PFSK-1 (cell line): ENCODE results near the gene MALAT1.

Experiments used
- FOXP2 ChIP-seq: optimal IDR thresholded peaks from 2 replicates; pipeline ENCODE3; 2011; ENCODE audit warnings: borderline replicate concordance, control low read depth, inconsistent platforms; ENCODE audit not compliant: insufficient read depth; ENCODE audit errors: extremely low read length, extremely low read depth
- POLR2AphosphoS5 ChIP-seq: IDR thresholded peaks from 2 replicates; pipeline ENCODE4 v1.6.1; 2012; ENCODE audit warnings: low read depth, mild to moderate bottlenecking, control low read depth, low read length, moderate library complexity
- REST ChIP-seq, 2 experiments: IDR thresholded peaks; 2 replicates each; pipeline versions ENCODE4 v1.6.1 to v1.8.0; 2011 to 2012; ENCODE audit warnings: low read depth in 2 of 2, low read length in 2 of 2, control low read depth in 1 of 2, inconsistent platforms in 1 of 2, mild to moderate bottlenecking in 1 of 2, moderate library complexity in 1 of 2; ENCODE audit not compliant: insufficient read depth in 1 of 2
- SIN3A ChIP-seq: IDR thresholded peaks from 2 replicates; pipeline ENCODE4 v1.6.1; 2012; ENCODE audit warnings: mild to moderate bottlenecking, low read length, moderate library complexity, borderline replicate concordance; ENCODE audit not compliant: insufficient read depth
- TAF1 ChIP-seq: IDR thresholded peaks from 2 replicates; pipeline ENCODE4 v1.6.1; 2012; ENCODE audit warnings: low read length, control low read depth, borderline replicate concordance; ENCODE audit not compliant: insufficient read depth

The MALAT1 gene

GRCh38 chr11:65492387-65492636, 6.5 kb upstream of the MALAT1 start:
- TF ChIP-seq FOXP2 = no peak
- TF ChIP-seq REST (IDR thresholded peaks at IDR 0.05; ENCODE audit: insufficient read depth in 1 of 2, low read depth in 2 of 2, low read length in 2 of 2) = no peak
- TF ChIP-seq POLR2AphosphoS5 = no peak
- TF ChIP-seq SIN3A = no peak
- TF ChIP-seq TAF1 = no peak

GRCh38 chr11:65492637-65493366, 6.0 kb upstream of the MALAT1 start:
- TF ChIP-seq REST (IDR thresholded peaks at IDR 0.05; ENCODE audit: insufficient read depth in 1 of 2, low read depth in 2 of 2, low read length in 2 of 2) = no peak
- TF ChIP-seq POLR2AphosphoS5 = peak; percentile 50; the same call in 1 of the 2 replicates
- TF ChIP-seq TAF1 = no peak
- no peak for TF ChIP-seq SIN3A
- TF ChIP-seq FOXP2 = no peak

- no peak for TF ChIP-seq SIN3A
- peak; percentile 52; the same call in 1 of the 2 replicates for TF ChIP-seq POLR2AphosphoS5
- TF ChIP-seq REST (IDR thresholded peaks at IDR 0.05; ENCODE audit: insufficient read depth in 1 of 2, low read depth in 2 of 2, low read length in 2 of 2) = no peak
- no peak for TF ChIP-seq FOXP2
- TF ChIP-seq TAF1 = peak; percentile 61; the same call in 1 of the 2 replicates
These were observed 5.3 kb upstream of the MALAT1 start for GRCh38 chr11:65493367-65494176.

GRCh38 chr11:65496304-65497140, 2.3 kb upstream of the MALAT1 start:
- TF ChIP-seq SIN3A (peak; percentile 13; the same call in 1 of the 2 replicates), FOXP2 (no peak), POLR2AphosphoS5 (peak; percentile 67), REST (IDR thresholded peaks at IDR 0.05; ENCODE audit: insufficient read depth in 1 of 2, low read depth in 2 of 2, low read length in 2 of 2) (0 out of 4 replicates have a peak, but pooled peaks of 1 of the 2 experiments have one; percentile 26), TAF1 (0 out of 2 replicates have a peak, but pooled peaks have one; percentile 54)
